Esophagus muscularis mucosa (tissue), 4 donors: ENCODE measurements around the gene L3MBTL4.

Experiments used
- EP300 ChIP-seq: sonication (generic); formaldehyde crosslinking; IDR thresholded peaks from one replicate; pipeline ENCODE4 v1.6.1; 2017; ENCODE audit warnings: antibody characterized with exemption
- POLR2A ChIP-seq: fragments of 450-650 bp; IDR thresholded peaks from one replicate; pipeline ENCODE4 v1.6.1; 2017; ENCODE audit warnings: antibody characterized with exemption, moderate library complexity, mild to moderate bottlenecking, low read depth
- POLR2AphosphoS5 ChIP-seq, 2 donors: sonication (generic); formaldehyde crosslinking; IDR thresholded peaks; one replicate each; pipeline ENCODE4 v1.6.1; 2017; ENCODE audit warnings: antibody characterized with exemption in 2 of 2
- TF ChIP-seq, protein P1 (sequence below), 3 experiments: fragments of 200-600 bp in 2 of 3; fragments of 450-650 bp in 1 of 3; sonication (generic) in 2 of 3; IDR thresholded peaks; one replicate each; pipeline ENCODE4 v1.5.1; 2017 to 2019; ENCODE audit warnings: antibody characterized with exemption in 3 of 3, mild to moderate bottlenecking in 2 of 3, moderate library complexity in 1 of 3

DNA sequence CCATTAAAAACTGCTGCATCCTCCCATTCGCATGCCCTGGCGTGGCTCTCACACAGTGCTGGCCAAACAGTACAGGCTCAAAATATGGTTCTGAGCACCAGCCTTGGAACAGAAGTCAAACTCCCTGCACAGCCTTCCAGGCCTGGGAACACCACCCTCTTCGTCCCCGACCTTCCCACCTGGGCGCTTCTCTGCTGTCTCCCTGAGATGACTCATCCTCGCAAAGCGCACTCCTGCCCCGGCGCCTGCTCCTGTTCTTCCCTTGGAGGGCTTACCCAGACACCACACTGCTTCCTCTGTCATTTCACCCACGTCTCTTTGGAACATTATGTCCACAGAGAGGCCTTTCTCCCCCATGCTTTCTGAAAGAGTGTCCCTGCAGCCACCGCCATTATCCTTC is 172.7 kb downstream of the L3MBTL4 start:
- TF ChIP-seq, protein P1, sequence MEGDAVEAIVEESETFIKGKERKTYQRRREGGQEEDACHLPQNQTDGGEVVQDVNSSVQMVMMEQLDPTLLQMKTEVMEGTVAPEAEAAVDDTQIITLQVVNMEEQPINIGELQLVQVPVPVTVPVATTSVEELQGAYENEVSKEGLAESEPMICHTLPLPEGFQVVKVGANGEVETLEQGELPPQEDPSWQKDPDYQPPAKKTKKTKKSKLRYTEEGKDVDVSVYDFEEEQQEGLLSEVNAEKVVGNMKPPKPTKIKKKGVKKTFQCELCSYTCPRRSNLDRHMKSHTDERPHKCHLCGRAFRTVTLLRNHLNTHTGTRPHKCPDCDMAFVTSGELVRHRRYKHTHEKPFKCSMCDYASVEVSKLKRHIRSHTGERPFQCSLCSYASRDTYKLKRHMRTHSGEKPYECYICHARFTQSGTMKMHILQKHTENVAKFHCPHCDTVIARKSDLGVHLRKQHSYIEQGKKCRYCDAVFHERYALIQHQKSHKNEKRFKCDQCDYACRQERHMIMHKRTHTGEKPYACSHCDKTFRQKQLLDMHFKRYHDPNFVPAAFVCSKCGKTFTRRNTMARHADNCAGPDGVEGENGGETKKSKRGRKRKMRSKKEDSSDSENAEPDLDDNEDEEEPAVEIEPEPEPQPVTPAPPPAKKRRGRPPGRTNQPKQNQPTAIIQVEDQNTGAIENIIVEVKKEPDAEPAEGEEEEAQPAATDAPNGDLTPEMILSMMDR (IDR thresholded peaks at IDR 0.05) = no peak
- TF ChIP-seq EP300 = no peak
- TF ChIP-seq POLR2A = no peak
- no peak for TF ChIP-seq POLR2AphosphoS5 (IDR thresholded peaks at IDR 0.05)
